IMR-90 (cell line): ENCODE measurements around the gene CLCN5.
"Not testable (repeated sequence)": the region's sequence is repeated elsewhere in the genome, so short reads cannot be mapped to it uniquely, and the experiment has no call there.

Experiments used
- RCOR1 ChIP-seq: IDR thresholded peaks from 2 replicates; pipeline ENCODE4 v1.6.1; 2012; ENCODE audit warnings: mild to moderate bottlenecking, low read length, improper control_type of control experiment; ENCODE audit not compliant: insufficient replicate concordance
- TF ChIP-seq, protein P1 (sequence below): conservative IDR thresholded peaks from 2 replicates; pipeline ENCODE4 v1.5.1; 2012; ENCODE audit warnings: mild to moderate bottlenecking, low read depth, low read length, improper control_type of control experiment
- TF ChIP-seq, protein P2 (sequence below): fragments of 150-350 bp; IDR thresholded peaks from 2 replicates; pipeline ENCODE4 v1.6.1; 2016; ENCODE audit warnings: low read depth, mild to moderate bottlenecking, low read length, moderate library complexity, borderline replicate concordance

DNA sequence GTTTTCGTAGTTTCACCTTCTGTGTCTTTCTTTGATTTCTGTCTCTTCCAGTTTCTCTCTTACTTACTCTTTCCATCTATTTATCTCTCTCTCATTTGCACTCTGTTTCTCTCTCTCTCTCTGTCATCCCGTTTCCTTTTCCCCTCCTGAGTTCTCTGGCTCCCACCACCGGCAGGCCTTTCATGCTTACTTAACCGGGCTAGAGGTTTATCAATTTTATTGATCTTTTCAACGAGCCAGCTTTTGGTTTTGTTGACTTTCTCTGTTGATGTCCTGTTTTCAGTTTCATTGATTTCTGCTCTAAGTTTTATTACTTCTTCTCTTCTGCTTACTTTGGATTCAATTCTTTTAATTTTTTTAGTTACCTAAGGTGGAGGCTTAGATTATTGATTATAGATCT, 103.2 kb downstream of the CLCN5 start:
- TF ChIP-seq, protein P1, sequence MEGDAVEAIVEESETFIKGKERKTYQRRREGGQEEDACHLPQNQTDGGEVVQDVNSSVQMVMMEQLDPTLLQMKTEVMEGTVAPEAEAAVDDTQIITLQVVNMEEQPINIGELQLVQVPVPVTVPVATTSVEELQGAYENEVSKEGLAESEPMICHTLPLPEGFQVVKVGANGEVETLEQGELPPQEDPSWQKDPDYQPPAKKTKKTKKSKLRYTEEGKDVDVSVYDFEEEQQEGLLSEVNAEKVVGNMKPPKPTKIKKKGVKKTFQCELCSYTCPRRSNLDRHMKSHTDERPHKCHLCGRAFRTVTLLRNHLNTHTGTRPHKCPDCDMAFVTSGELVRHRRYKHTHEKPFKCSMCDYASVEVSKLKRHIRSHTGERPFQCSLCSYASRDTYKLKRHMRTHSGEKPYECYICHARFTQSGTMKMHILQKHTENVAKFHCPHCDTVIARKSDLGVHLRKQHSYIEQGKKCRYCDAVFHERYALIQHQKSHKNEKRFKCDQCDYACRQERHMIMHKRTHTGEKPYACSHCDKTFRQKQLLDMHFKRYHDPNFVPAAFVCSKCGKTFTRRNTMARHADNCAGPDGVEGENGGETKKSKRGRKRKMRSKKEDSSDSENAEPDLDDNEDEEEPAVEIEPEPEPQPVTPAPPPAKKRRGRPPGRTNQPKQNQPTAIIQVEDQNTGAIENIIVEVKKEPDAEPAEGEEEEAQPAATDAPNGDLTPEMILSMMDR: not testable (repeated sequence)
- not testable (repeated sequence) for TF ChIP-seq RCOR1
- TF ChIP-seq, protein P2, sequence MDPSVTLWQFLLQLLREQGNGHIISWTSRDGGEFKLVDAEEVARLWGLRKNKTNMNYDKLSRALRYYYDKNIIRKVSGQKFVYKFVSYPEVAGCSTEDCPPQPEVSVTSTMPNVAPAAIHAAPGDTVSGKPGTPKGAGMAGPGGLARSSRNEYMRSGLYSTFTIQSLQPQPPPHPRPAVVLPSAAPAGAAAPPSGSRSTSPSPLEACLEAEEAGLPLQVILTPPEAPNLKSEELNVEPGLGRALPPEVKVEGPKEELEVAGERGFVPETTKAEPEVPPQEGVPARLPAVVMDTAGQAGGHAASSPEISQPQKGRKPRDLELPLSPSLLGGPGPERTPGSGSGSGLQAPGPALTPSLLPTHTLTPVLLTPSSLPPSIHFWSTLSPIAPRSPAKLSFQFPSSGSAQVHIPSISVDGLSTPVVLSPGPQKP: not testable (repeated sequence)
